Panc1 (cell line): ENCODE data around the gene SYTL3. TPM values are rescaled to one million over a fixed set of nuclear protein-coding genes. Genes with fewer than 3 reads are reported as not detected.
A peak's percentile ranks its signal among the peaks of the same experiment; 100 is the strongest.

ENCODE experiments used
- ATAC-seq: fragments of 200-7000 bp; cut with Tn5 transposase; 2 replicates; pipeline ENCODE4 v1.9.1; 2020; ENCODE audit warnings: mild to moderate bottlenecking, moderate library complexity
- BruUV-seq: library from RNA; stranded (reverse); fragments of 400-500 nt; replicated peaks from 2 replicates; lab custom pipeline; 2021; lab: Mats Ljungman, UMichigan
- CTCF ChIA-PET: fragments of 300-600 bp; sonication (Branson Sonifier 250); formaldehyde crosslinking; loops from one replicate; lab custom pipeline; 2022; ENCODE audit warnings: antibody characterized with exemption; lab: Charles Lee
- POLR2A ChIA-PET: fragments of 300-600 bp; sonication (Branson Sonifier 250); formaldehyde crosslinking; loops from one replicate; lab custom pipeline; 2022; ENCODE audit warnings: antibody characterized with exemption; lab: Charles Lee
- DNase-seq: peaks from one replicate; pipeline ENCODE4 v3.0.0-alpha.2; 2010; ENCODE audit warnings: low read depth, low spot score
- H3K27ac ChIP-seq: 2 replicates; pipeline ENCODE4 v1.5.1; 2011; ENCODE audit warnings: mild to moderate bottlenecking, low read length, inconsistent platforms
- H3K27me3 ChIP-seq: fragments of 200-500 bp; sonication (Bioruptor generic); 2 replicates; pipeline ENCODE4 v1.6.0; 2014; ENCODE audit warnings: low read length, inconsistent platforms; ENCODE audit not compliant: control insufficient read depth, insufficient read depth
- H3K36me3 ChIP-seq: fragments of 200-500 bp; sonication (Bioruptor generic); 2 replicates; pipeline ENCODE4 v1.5.1; 2014; ENCODE audit warnings: inconsistent platforms, mild to moderate bottlenecking, low read length, moderate library complexity; ENCODE audit not compliant: control insufficient read depth, insufficient read depth
- H3K4me1 ChIP-seq: 2 replicates; pipeline ENCODE4 v1.5.1; 2011; ENCODE audit warnings: inconsistent platforms, mild to moderate bottlenecking, low read length, moderate library complexity; ENCODE audit not compliant: control insufficient read depth, insufficient read depth
- H3K4me3 ChIP-seq, 2 experiments: 2 replicates each; pipeline ENCODE4 v1.5.1; 2011 to 2012; ENCODE audit warnings: low read depth in 2 of 2, low read length in 2 of 2, mild to moderate bottlenecking in 2 of 2, inconsistent platforms in 1 of 2, moderate library complexity in 1 of 2
- H3K9me3 ChIP-seq: fragments of 200-500 bp; sonication (Bioruptor generic); 2 replicates; pipeline ENCODE4 v1.5.1; 2014; ENCODE audit warnings: low read depth, mild to moderate bottlenecking, inconsistent platforms, low read length, moderate library complexity; ENCODE audit not compliant: control insufficient read depth, insufficient read depth
- POLR2AphosphoS5 ChIP-seq: IDR thresholded peaks from 2 replicates; pipeline ENCODE4 v1.6.1; 2012; ENCODE audit warnings: mild to moderate bottlenecking, low read depth, low read length, moderate library complexity
- SIN3A ChIP-seq: IDR thresholded peaks from 2 replicates; pipeline ENCODE4 v1.6.1; 2012; ENCODE audit warnings: low read depth, mild to moderate bottlenecking, low read length, moderate library complexity, borderline replicate concordance; ENCODE audit not compliant: insufficient read depth
- TCF7L2 ChIP-seq: IDR thresholded peaks from 2 replicates; pipeline ENCODE4 v1.6.1; 2011; ENCODE audit warnings: mild to moderate bottlenecking, low read depth, low read length, inconsistent platforms
- in situ Hi-C: cut with HindIII; loops from 2 replicates; pipeline ENCODE4 v1.10.0; 2016; ENCODE audit warnings: low sequenced_read_pairs, low pct_unique_long_range_greater_than_20kb
- intact Hi-C: fragments of 100-400 bp; cut with micrococcal nuclease; formaldehyde crosslinking; loops from one replicate; pipeline ENCODE4 v1.10.0; 2022; ENCODE audit not compliant: unreplicated experiment
- total RNA-seq: library from RNA; stranded (reverse); gene quantifications from one replicate; pipeline ENCODE4 v1.2.1, GENCODE V29; 2021; ENCODE audit not compliant: unreplicated experiment
- TF ChIP-seq, protein P1 (sequence below): fragments of 450-650 bp; IDR thresholded peaks from 2 replicates; pipeline ENCODE4 v1.5.1; 2017; ENCODE audit warnings: mild to moderate bottlenecking

The SYTL3 gene
- total RNA-seq, 1 experiment from 2014 or later = 1.4 TPM

DNA sequence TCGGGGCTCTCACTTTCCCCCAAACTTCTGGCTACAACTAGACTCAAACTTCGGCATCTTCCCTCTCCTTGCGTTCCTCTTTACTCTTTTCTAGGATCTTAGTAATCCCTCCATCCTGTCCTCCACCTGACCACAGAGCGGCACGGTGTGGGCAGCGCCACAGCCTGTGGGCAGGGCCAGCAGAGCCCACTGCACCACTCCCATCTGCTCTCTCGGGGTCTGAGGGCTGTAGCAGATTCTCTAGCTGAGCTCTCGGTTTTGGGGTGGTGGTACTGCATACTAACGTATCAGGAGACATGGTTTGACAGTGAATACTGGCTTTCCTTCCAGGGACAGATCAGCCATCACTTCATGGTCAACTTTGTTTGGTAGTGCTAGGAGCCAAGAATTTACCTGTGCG is 111.9 kb downstream of the SYTL3 start:
- H3K4me3 ChIP-seq = no peak overlapping the region
- POLR2A ChIA-PET = no interaction called here
- DNase-seq (no peak), ATAC-seq (no peak)
- no peaks in the 10 kb centered on the region for H3K4me1 ChIP-seq
- H3K36me3 ChIP-seq = peaks cover 7% of the 10 kb centered on the region
- no peaks in the 10 kb centered on the region for H3K9me3 ChIP-seq
- CTCF ChIA-PET = no interaction called here
- no peak overlapping the region for H3K27ac ChIP-seq
- intact Hi-C loops (no loop called here), in situ Hi-C loops (no loop called here)
- TF ChIP-seq POLR2AphosphoS5 = no peak
- H3K27me3 ChIP-seq = no peaks in the 10 kb centered on the region
- no TSS peak for BruUV-seq

DNA sequence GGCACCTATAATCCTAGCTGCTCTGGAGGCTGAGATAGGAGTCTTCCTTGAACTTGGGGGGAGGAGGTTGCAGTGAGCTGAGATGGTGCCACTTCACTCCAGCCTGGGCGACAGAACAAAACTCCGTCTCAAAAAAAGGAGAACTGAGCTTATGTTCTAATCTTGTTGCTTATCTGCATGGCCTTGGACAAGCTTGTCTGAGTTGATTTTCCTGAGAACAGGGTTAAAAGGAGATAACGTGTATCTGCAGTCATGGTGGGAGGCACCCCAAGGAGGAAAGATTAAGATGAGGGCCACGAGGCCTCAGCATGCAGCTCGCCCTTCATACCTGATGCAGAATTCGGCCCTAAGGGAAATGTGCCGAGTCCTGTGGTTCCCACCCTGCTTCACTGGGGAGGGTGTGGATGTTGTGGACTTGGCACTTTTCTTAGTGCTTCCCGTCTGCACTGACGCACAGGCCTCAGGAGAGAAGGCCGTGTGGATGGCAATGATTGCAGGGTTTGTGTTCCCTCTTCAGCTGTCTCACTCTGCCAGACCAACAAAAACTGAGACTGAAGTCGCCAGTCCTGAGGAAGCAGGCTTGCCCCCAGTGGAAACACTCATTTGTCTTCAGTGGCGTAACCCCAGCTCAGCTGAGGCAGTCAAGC is 113.1 kb downstream of the SYTL3 start:
- no TSS peak for BruUV-seq
- CTCF ChIA-PET = no interaction called here
- peak; percentile 5; the same call in 1 of the 2 replicates for ATAC-seq
- in situ Hi-C loops (no loop called here), intact Hi-C loops (no loop called here)
- Histone ChIP-seq H3K36me3 (peaks cover 7% of the 10 kb centered on the region), H3K9me3 (no peaks in the 10 kb centered on the region), H3K4me3 (no peak overlapping the region), H3K27ac (no peak overlapping the region), H3K27me3 (no peaks in the 10 kb centered on the region), H3K4me1 (no peaks in the 10 kb centered on the region)
- POLR2A ChIA-PET = interaction anchor here (0.6 kb wide), 3 partner anchors 16 to 137 kb away, joined by 3 read pairs; no protein-coding TSS in a partner anchor
- no peak for TF ChIP-seq TCF7L2
- TF ChIP-seq, protein P1, sequence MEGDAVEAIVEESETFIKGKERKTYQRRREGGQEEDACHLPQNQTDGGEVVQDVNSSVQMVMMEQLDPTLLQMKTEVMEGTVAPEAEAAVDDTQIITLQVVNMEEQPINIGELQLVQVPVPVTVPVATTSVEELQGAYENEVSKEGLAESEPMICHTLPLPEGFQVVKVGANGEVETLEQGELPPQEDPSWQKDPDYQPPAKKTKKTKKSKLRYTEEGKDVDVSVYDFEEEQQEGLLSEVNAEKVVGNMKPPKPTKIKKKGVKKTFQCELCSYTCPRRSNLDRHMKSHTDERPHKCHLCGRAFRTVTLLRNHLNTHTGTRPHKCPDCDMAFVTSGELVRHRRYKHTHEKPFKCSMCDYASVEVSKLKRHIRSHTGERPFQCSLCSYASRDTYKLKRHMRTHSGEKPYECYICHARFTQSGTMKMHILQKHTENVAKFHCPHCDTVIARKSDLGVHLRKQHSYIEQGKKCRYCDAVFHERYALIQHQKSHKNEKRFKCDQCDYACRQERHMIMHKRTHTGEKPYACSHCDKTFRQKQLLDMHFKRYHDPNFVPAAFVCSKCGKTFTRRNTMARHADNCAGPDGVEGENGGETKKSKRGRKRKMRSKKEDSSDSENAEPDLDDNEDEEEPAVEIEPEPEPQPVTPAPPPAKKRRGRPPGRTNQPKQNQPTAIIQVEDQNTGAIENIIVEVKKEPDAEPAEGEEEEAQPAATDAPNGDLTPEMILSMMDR = no peak
- no peak for TF ChIP-seq SIN3A
- 0 out of 2 replicates have a peak, but pooled peaks have one; percentile 6 for TF ChIP-seq POLR2AphosphoS5
- DNase-seq = no peak

DNA sequence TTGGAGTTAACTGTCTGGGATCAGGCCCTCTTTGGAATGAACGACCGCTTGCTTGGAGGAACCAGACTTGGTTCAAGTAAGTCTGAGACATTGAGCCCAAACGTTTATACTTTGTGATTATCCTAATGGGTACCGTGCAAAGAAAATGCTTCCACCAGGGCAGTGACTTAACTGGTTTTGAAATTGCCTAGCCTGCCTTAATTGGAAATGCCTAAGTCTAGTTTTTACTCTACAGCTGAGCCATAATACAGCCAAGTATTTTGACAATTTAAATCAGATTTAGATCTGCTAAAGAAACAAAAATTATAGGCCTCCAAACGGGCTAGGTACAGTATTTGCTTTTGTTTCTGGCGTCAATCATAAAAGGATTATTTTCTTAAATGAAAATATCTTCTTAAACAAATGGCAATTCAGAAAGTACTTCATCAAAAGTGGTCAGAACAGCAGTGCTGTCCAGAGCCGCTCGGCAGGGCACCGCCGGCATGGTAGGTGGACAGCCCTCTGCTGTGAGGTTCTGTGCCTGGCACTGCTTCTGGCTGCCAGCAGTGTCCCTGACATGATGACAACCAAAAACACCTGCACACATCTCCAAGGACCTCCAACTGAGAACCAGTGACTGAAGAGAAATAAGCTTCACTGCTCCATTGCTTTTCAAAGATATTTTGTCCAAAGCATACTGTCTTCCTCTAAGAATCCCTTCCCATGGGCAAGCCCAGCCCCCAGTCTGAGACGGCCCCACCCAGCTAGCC is 113.8 kb downstream of the SYTL3 start:
- ATAC-seq = no peak
- no peak for DNase-seq
- no peaks in the 10 kb centered on the region for H3K4me1 ChIP-seq
- in situ Hi-C loops = no loop called here
- no TSS peak for BruUV-seq
- no peak for TF ChIP-seq TCF7L2
- TF ChIP-seq POLR2AphosphoS5 = peak; percentile 27; the same call in 1 of the 2 replicates
- ChIA-PET POLR2A (interaction anchor here (0.6 kb wide), 3 partner anchors 16 to 136 kb away, joined by 3 read pairs; no protein-coding TSS in a partner anchor), CTCF (no interaction called here)
- no peaks in the 10 kb centered on the region for H3K9me3 ChIP-seq
- intact Hi-C loops = no loop called here
- H3K4me3 ChIP-seq = no peak overlapping the region
- peaks cover 8% of the 10 kb centered on the region for H3K36me3 ChIP-seq
- H3K27ac ChIP-seq = no peak overlapping the region
- H3K27me3 ChIP-seq = no peaks in the 10 kb centered on the region
